CD1c-positive myeloid dendritic cell (primary cell): ENCODE data around the gene NEK4.

Experiments
- DNase-seq: peaks from one replicate; pipeline ENCODE4 v3.0.0-alpha.2; 2016; ENCODE audit errors: extremely low spot score

Gene NEK4

GRCh38 chr3:52792961-52793695 is 22.4 kb upstream of the NEK4 start:
- no peak for DNase-seq

- no peak for DNase-seq
Measured at GRCh38 chr3:52792413-52792812, 21.7 kb upstream of the NEK4 start.

- no peak for DNase-seq
Measured at GRCh38 chr3:52791928-52792327, 21.2 kb upstream of the NEK4 start.

- DNase-seq, result no peak
Measured at GRCh38 chr3:52791366-52791765, 20.6 kb upstream of the NEK4 start.

- DNase-seq, result no peak
Measured at GRCh38 chr3:52790741-52791140, 20.0 kb upstream of the NEK4 start.

GRCh38 chr3:52790337-52790736 is 19.6 kb upstream of the NEK4 start:
- no peak for DNase-seq

- DNase-seq, result no peak
Measured at GRCh38 chr3:52789746-52790040, 19.0 kb upstream of the NEK4 start.

GRCh38 chr3:52788890-52789745 is 18.4 kb upstream of the NEK4 start:
- no peak for DNase-seq

- no peak for DNase-seq
Measured at GRCh38 chr3:52787672-52788625, 17.2 kb upstream of the NEK4 start.

GRCh38 chr3:52787246-52787645 is 16.5 kb upstream of the NEK4 start:
- no peak for DNase-seq

- DNase-seq, result no peak
Measured at GRCh38 chr3:52786330-52787215, 15.8 kb upstream of the NEK4 start.

GRCh38 chr3:52784931-52785590 is 14.3 kb upstream of the NEK4 start:
- DNase-seq, result no peak

GRCh38 chr3:52784021-52784621 is 13.4 kb upstream of the NEK4 start:
- no peak for DNase-seq

- no peak for DNase-seq
Measured at GRCh38 chr3:52783211-52783555, 12.4 kb upstream of the NEK4 start.

GRCh38 chr3:52782412-52783210 is 11.9 kb upstream of the NEK4 start:
- no peak for DNase-seq

GRCh38 chr3:52781741-52782140 is 11.0 kb upstream of the NEK4 start:
- DNase-seq, result no peak

- no peak for DNase-seq
Measured at GRCh38 chr3:52779837-52780585, 9.3 kb upstream of the NEK4 start.

- DNase-seq, result peak; percentile 63
Measured at GRCh38 chr3:52779011-52779836, 8.5 kb upstream of the NEK4 start.
